HG03575 (cell line): ENCODE data around the gene CD207.

Experiments used
- ATAC-seq: cut with Tn5 transposase; IDR thresholded peaks from one replicate; pipeline ENCODE4 v1.9.1; 2021; ENCODE audit not compliant: unreplicated experiment, insufficient number of reproducible peaks, low FRiP score; ENCODE audit errors: extremely low read depth

The CD207 gene

GRCh38 chr2:70831861-70832260 is 3.8 kb downstream of the CD207 start:
- ATAC-seq: no peak

- ATAC-seq: no peak
Observed at GRCh38 chr2:70830366-70830765, 5.2 kb downstream of the CD207 start.

GRCh38 chr2:70829916-70830315 is 5.7 kb downstream of the CD207 start:
- ATAC-seq: no peak

- ATAC-seq: no peak
Observed at GRCh38 chr2:70828914-70829824, 6.4 kb downstream of the CD207 start.

GRCh38 chr2:70828115-70828514 is 7.5 kb downstream of the CD207 start:
- ATAC-seq: no peak

- ATAC-seq: no peak
Observed at GRCh38 chr2:70827388-70827787, 8.2 kb downstream of the CD207 start.

- ATAC-seq: no peak
Observed at GRCh38 chr2:70826696-70827350, 8.8 kb downstream of the CD207 start.

- no peak for ATAC-seq
Observed at GRCh38 chr2:70823249-70823648, 12.4 kb downstream of the CD207 start.

- ATAC-seq: no peak
Observed at GRCh38 chr2:70822843-70823242, 12.8 kb downstream of the CD207 start.

- ATAC-seq: no peak
Observed at GRCh38 chr2:70820499-70820898, 15.1 kb downstream of the CD207 start, which contains the start of gene CLEC4F. Gene CLEC4F (minus strand): TSS chr2:70820599. CDS start chr2:70820523, 76 bp downstream.

GRCh38 chr2:70817284-70817954 is 18.2 kb downstream of the CD207 start:
- no peak for ATAC-seq

- no peak for ATAC-seq
Observed at GRCh38 chr2:70816726-70817125, 18.9 kb downstream of the CD207 start.

- no peak for ATAC-seq
Observed at GRCh38 chr2:70808983-70809958, 26.3 kb downstream of the CD207 start.

- ATAC-seq: no peak
Observed at GRCh38 chr2:70807828-70808118, 27.8 kb downstream of the CD207 start.

- ATAC-seq: no peak
Observed at GRCh38 chr2:70807102-70807827, 28.4 kb downstream of the CD207 start.

- ATAC-seq: no peak
Observed at GRCh38 chr2:70806620-70807019, 29.0 kb downstream of the CD207 start.

- no peak for ATAC-seq
Observed at GRCh38 chr2:70806013-70806412, 29.6 kb downstream of the CD207 start.

- no peak for ATAC-seq
Observed at GRCh38 chr2:70801607-70802263, 33.9 kb downstream of the CD207 start.
